HG03108 (cell line): Measurements from ENCODE around the gene SHISA4.

Experiments used
- ATAC-seq: cut with Tn5 transposase; IDR thresholded peaks from one replicate; pipeline ENCODE4 v1.9.1; 2021; ENCODE audit warnings: moderate library complexity; ENCODE audit not compliant: unreplicated experiment

The SHISA4 gene

DNA sequence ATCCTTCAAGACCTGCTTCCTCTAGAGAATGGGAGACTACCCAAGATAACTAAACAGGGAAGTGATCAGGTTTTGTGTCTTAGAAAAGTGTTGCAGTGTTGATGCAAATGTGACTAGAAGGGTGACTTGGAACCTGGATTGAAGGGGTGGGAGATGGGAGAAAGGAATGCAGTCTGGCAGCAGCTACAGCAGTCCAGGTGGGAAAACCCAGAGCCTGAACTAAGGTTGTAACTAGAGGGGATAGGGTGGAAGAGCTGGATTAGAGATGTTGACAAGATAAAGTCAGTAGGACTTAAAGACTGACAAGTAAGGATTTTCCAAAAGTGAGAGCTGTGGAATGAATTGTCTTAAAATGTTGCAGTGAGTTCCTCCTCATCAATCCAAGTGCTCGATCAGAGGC lies 7.1 kb upstream of the SHISA4 start:
- no peak for ATAC-seq

DNA sequence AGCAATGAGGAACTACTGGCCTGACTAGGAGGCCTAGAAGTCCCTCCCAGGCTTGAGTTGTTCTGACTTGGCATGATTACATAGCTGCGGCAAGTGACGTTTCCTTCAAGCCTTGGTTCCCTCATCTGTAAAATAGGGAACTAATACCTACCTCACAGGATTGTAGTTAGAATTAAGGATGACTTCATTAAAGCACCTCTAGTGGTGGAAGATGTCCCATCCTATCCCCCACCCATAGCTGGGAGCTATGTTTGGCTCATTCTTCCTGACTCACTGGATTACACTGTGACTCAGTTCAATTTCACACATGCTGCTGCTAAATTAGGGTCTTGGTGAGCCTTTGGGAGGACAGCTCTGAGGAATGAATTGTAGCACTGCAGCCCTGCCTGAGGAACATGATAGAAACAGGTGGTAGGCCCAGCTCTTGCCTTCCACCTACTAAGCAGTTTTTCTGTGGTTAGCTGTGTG lies 6.0 kb upstream of the SHISA4 start:
- peak; percentile 45 for ATAC-seq

DNA sequence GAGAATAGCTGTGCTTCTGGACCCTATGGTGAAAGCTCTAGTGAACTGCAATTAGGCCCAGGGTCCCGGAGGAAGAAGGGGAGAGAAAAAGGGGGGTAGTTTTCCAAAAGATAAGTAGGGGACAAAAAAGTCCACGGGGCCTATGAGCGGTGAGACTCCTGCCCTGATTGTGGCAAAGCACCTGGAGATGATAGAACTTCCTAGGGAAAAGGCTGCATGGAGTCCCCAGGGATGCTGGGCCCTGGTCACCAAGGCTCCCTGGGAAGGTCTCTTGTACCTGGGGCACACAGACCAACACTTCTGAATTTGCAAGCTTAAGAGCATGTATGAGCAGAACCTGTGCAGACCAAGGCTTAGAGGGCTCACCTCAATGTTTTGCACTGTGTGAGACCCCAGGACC lies 5.4 kb upstream of the SHISA4 start:
- ATAC-seq, result no peak

DNA sequence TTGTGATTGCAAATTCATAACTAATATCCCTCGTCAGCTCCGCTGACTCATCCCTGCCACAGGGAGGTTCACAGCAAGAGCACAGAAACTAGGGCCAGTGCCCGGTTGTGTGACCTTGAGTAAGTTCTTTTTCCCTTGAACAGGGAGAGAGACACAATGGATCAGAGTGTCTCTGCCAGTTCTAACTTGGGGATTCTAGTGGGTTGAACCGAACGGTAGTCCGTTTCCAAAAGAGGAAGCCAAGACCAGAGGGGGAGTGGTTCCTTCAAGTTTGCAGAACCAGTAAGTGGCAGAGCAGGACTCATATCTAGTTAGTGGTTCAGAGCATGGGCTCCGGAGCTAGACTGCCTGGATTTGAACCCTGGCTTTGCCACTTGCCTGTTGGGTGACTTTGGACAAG lies 4.9 kb upstream of the SHISA4 start:
- no peak for ATAC-seq

DNA sequence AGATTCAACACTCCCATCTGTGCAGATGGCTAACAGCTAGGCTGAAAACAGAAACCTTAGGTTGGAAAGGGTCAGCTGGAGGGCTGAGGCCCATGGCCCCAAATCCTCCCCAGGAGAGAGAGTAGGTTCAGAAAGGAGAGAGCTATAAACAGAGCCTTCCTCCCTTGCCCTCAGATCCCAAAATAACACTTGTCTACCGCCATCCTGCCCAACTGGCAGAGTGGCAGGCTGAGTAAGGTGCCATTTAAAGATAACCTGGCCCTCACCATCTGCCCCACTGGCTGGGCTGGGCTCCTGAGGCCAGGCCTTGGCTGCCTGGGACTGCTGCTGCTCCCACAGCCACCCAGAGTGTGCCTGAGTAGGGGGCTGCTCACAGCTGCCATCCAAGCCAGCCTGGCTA lies 4.3 kb upstream of the SHISA4 start:
- ATAC-seq, result no peak

DNA sequence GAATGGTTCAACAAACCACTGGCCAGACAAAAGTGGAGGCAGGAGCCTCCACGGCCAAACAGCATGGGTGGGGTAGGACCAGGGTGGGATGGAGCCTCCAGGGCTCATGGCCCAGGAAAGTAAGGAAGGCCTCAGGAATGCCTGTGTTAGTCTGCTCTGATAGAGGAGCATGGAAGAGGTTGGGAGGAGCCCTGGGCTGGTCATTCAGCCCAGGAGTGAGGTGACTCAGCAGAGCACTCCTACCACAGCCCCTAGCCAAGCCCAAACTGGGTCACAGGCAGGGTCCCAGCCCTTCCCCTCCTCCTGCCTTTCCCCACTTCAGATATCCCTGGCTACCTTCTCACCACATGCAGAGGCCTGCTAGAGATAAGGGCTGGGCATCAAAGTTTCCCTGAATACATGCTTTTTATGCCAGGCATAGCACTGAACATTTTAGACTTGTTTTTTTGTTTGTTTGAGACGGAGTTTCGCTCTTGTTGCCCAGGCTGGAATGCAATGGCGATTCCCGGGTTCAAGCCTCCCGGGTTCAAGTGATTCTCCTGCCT lies 3.1 kb upstream of the SHISA4 start:
- ATAC-seq, result no peak

GRCh38 chr1:201886103-201886885 lies 2.4 kb upstream of the SHISA4 start:
- no peak for ATAC-seq

DNA sequence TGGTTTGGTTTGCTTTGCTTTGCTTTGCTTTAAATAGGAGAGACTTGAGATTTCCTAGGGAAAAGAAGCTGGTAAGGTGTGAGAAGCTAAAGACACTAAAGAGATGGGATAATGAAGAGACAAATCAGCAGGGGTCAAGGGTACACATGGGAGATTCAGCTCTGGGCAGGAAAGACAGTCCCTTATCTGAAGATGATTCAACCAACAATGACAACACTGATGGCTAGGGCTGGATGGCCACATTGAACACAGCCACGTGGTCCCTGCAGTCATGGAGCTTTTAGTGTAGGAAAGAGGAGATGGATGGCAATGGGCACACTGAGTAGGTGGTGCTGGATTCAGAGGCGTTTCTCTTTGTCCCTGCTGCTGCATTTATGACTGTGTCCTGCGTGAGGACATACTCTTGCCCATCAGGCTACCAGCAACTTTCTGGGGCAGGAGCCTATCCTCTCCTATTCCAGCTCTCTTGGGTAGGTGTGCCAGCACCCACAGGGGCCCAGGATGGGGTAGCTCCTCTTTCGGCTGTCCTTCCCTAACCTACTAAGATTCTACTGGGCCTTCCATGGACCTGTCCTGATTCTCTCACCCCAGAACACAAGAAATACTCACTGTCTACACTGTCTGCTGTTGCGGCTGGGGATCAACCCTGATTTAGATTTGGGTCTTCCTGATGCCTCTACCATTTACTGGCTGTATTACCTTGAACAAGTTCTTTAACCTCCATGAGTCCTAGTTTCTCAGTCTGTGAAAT lies 1.4 kb upstream of the SHISA4 start:
- no peak for ATAC-seq

DNA sequence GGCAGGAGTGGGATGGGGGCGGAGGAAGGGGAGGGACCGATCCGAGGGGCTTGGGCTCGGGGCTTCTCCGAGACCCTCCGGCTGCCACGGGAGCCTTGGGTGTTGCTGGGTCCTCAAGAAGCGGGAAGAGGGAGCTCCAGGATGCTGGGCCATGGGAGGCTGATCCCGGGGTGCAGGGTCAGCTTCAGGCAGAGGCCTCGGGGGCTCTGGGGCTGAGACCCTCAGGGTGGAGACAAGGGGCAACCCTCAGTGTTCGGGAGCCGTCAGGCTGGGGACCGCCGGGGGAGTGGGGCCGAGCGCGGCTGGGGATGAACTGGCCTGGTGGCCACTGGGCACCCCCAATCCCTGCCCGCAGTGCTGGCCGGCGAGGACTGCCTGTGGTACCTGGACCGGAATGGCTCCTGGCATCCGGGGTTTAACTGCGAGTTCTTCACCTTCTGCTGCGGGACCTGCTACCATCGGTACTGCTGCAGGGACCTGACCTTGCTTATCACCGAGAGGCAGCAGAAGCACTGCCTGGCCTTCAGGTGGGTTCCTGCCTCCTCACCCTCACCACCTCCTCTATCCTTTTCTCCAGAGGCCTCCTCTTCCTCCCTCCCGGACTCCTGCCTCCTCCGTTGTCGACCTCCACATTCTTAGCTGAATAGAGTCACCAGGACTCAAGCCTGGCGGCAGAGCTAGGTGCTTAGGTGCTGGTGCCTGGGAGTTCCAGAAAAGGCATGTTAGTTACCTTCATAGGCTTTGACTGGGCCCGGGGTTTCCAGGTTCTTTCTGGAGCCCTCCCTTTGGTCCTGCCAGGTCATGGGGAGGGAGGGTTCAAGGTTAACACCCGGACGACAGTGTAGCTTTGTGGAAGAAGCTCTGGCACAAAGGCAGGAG lies 631 bp downstream of the SHISA4 start:
- no peak for ATAC-seq

DNA sequence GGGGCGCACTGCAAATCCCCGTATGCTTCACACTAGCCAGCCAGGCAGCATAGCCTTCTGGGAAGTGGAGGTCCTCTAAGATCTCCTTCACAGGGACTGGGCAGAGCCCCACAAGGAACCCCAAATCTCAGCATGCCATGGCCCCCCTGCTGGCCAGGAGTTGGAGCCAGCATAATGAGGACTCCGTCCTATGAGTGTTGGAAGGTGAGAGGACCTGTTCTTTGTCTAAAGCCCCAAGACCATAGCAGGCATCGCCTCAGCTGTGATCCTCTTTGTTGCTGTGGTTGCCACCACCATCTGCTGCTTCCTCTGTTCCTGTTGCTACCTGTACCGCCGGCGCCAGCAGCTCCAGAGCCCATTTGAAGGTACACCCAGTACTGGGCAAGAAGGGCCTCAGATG lies 1.5 kb downstream of the SHISA4 start:
- no peak for ATAC-seq

GRCh38 chr1:201890806-201891450 lies 2.2 kb downstream of the SHISA4 start:
- ATAC-seq, result no peak

DNA sequence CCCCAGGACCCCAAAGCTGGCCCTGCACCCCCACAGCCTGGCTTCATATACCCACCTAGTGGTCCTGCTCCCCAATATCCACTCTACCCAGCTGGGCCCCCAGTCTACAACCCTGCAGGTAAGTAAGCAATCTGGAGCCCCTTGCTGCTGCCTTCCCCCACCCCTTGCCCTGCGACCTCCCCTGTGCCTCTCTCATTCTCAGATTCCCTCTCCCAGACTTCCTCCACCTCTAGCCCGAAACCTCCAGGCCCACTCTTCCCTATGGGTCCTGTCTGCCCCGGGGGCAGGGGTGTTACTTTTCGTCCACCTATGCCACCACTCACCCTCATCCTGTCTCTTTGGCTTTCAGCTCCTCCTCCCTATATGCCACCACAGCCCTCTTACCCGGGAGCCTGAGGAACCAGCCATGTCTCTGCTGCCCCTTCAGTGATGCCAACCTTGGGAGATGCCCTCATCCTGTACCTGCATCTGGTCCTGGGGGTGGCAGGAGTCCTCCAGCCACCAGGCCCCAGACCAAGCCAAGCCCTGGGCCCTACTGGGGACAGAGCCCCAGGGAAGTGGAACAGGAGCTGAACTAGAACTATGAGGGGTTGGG lies 2.9 kb downstream of the SHISA4 start:
- no peak for ATAC-seq

DNA sequence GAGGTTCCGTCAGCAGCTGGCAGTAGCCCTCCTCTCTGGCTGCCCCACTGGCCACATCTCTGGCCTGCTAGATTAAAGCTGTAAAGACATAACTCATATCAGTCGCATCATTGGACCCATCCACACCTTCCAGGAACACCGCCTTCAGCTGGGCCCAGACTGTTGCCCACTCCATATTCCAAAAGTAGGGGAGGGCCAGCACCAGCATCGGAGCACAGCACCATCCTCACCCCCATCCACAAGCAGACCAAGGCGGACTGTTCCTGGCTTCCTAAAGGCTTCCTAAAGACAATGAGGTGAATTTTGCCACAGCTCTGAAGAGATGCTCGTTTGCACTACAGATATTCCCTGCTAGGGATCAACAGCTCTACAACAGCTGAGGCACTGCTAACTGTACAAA lies 3.5 kb downstream of the SHISA4 start:
- ATAC-seq, result no peak

GRCh38 chr1:201893431-201893830 lies 4.7 kb downstream of the SHISA4 start:
- ATAC-seq, result no peak

- no peak for ATAC-seq
Measured at GRCh38 chr1:201894343-201895119, 5.8 kb downstream of the SHISA4 start.

DNA sequence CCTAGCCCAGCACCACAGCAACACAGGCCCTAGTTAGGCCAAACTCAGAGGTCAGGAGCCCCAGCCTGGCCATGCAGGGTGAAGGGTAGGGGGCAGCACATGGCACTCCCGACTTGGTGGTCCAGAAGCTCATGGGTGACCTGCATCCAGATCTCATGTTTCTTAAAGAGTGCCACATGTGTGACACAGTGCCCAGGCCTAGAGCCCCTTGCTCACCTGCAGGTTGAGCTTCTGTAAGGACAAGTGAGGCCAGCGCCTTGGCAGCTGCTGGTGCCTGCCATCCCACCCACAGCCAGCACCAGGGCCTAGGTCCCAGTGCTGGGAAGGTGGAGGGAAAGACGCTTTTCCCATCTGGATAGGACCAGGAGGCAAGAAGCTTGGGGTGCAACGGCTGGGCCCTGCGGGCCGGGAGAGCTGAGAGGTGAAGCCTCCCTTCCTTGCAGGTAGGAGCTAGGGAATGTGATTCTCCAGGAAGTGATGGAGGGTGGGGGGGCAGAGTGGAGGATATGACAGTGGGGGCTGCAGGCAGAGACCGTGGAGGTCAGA lies 6.5 kb downstream of the SHISA4 start:
- ATAC-seq, result no peak

DNA sequence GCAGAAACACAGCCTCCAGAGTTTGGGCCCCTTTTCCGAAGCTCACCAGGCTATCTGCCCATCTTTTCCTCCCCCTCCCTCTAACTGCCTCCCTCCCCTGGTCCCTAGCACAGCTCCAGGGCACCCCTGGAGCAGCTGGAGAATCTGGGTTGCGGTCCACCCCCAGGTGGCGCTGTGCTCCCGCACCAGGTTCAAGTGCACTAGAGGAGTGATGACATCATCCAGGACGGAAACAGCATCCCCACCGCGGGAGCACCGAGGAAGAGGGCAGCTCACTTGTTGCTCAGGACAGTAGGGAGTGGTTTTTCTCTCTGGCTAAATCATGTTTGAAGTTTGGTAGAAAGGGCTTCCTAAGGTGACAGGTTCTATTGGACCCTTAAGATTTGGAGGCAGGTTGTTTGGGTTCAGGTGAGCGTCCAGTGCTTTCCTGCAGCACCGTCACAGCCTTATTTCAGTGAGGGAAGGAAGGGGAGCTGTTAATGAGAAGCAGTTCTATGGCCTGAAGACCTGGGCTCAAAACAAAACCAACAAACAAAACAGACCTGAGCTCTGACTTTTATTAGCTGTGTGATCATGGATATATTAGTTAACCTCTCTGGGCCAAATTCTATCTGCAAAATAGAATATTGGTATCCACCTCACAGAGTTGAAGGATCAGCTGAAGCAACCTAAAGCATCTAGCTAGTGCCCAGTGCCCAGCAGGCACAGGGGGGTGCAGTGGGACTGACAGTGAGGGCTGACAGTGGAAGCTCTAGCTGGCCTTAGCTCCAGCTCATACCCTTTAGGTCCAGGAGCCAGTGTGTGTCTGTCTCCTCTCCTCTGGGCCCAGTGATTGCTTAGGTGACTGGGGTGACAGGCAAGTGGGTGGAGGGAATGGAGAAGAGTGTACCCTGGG lies 7.5 kb downstream of the SHISA4 start:
- ATAC-seq, result peak; percentile 83

DNA sequence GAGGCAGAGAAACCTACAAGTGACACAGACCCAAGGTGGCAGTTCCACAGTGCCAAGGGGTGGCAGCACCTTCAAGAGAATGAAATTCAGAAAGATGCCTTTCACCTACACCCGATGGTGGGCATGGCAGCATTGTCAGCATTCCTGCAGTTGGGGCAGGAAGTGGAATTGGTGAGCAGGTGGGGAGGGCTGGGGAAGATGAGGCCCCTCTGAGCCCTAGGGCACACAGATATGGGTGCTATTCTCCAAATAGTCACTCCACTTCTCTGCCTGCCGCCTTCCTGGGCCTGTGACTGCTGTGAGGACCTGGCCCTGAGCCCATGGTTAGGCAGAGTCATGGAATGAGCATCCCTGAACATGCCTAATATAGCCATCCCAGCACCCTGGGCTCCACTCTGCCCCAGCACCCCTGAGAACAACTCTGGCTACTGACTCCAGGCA lies 8.3 kb downstream of the SHISA4 start:
- ATAC-seq, result no peak
